Chondrocyte (in vitro differentiated cells): ENCODE data around the gene MCRIP2. TPM values are rescaled to one million over a fixed set of nuclear protein-coding genes. Genes with fewer than 3 reads are reported as not detected.

Experiments
- DNase-seq: peaks from one replicate; pipeline ENCODE4 v3.0.0; 2021; ENCODE audit warnings: mixed read lengths, low spot score
- H3K27ac Mint-ChIP-seq: one replicate; pipeline ENCODE4 v1.8.0; 2021; ENCODE audit warnings: mild to moderate bottlenecking, moderate library complexity, mixed read lengths; ENCODE audit not compliant: unreplicated experiment
- H3K27me3 Mint-ChIP-seq: 2 replicates; pipeline ENCODE4 v1.8.0; 2021; ENCODE audit warnings: low read depth, mixed read lengths
- H3K36me3 Mint-ChIP-seq: 2 replicates; pipeline ENCODE4 v1.8.0; 2021; ENCODE audit warnings: low read depth, mixed read lengths
- H3K4me1 Mint-ChIP-seq: 2 replicates; pipeline ENCODE4 v1.8.0; 2021; ENCODE audit warnings: low read depth, mild to moderate bottlenecking, mixed read lengths
- H3K4me3 Mint-ChIP-seq: one replicate; pipeline ENCODE4 v1.8.0; 2021; ENCODE audit warnings: mild to moderate bottlenecking, moderate library complexity, mixed read lengths; ENCODE audit not compliant: unreplicated experiment
- H3K9me3 Mint-ChIP-seq: 2 replicates; pipeline ENCODE4 v1.8.0; 2021; ENCODE audit warnings: low read depth, mixed read lengths
- total RNA-seq: library from RNA; stranded (reverse); gene quantifications from 3 replicates; pipeline ENCODE4 v1.2.1, GENCODE V29; 2021
- TF ChIP-seq, protein P1 (sequence below): fragments of 200-600 bp; sonication (generic); IDR thresholded peaks from 2 replicates; pipeline ENCODE4 v1.5.0; 2021; ENCODE audit warnings: antibody characterized with exemption, mild to moderate bottlenecking, moderate library complexity

The MCRIP2 gene
- total RNA-seq, 1 donor from 2014 or later, result 15.3 TPM

DNA sequence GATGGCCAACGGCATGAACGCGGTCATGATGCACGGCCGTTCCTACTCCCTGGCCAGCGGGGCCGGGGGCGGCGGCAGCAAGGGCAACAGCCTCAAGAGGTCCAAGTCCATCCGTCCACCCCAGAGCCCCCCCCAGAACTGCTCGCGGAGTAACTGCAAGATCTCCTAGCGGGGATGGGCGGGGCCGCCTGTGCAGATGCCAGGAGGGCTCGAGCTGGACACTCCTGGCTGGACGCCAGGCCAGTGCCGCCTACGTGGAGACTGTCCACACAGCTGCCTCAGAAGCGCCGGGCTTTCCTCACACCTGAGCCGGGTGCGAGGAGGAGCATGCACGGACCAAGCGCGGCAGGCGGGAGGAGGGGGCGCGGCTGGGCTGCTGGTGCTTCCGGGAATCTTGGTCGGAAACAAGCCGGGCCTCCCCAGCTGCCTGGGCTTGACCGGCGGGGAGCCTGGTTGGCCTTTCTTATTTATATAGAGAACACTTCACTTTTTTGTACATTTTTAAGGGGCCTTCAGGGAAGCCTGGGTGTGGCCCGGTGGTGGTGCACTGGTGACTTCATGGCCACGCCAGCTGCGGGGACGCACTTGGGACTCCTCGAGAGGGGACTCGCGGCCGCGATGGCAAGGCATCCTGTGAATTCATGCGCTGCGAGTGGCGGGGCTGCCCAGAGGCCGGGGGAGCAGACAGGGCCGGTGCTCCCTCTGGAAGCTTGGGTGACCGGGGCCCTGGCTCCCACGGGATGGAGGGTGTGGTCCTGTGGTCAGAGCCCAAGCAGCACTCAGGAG, 14.0 kb upstream of the MCRIP2 start:
- no peaks in the 10 kb centered on the region for H3K27me3 Mint-ChIP-seq
- no peak overlapping the region for H3K4me3 Mint-ChIP-seq
- H3K36me3 Mint-ChIP-seq, result peaks cover 2% of the 10 kb centered on the region
- DNase-seq, result no peak
- TF ChIP-seq, protein P1, sequence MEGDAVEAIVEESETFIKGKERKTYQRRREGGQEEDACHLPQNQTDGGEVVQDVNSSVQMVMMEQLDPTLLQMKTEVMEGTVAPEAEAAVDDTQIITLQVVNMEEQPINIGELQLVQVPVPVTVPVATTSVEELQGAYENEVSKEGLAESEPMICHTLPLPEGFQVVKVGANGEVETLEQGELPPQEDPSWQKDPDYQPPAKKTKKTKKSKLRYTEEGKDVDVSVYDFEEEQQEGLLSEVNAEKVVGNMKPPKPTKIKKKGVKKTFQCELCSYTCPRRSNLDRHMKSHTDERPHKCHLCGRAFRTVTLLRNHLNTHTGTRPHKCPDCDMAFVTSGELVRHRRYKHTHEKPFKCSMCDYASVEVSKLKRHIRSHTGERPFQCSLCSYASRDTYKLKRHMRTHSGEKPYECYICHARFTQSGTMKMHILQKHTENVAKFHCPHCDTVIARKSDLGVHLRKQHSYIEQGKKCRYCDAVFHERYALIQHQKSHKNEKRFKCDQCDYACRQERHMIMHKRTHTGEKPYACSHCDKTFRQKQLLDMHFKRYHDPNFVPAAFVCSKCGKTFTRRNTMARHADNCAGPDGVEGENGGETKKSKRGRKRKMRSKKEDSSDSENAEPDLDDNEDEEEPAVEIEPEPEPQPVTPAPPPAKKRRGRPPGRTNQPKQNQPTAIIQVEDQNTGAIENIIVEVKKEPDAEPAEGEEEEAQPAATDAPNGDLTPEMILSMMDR, result no peak
- H3K9me3 Mint-ChIP-seq, result no peaks in the 10 kb centered on the region
- H3K4me1 Mint-ChIP-seq, result peaks cover 25% of the 10 kb centered on the region
- H3K27ac Mint-ChIP-seq, result peak overlapping the region; percentile 98

GRCh38 chr16:628321-629061, 13.1 kb upstream of the MCRIP2 start:
- Mint-ChIP-seq H3K27me3 (no peaks in the 10 kb centered on the region), H3K27ac (peak overlapping the region; percentile 5), H3K9me3 (no peaks in the 10 kb centered on the region), H3K36me3 (peaks cover 2% of the 10 kb centered on the region), H3K4me1 (peaks cover 25% of the 10 kb centered on the region), H3K4me3 (no peak overlapping the region)
- TF ChIP-seq, protein P1, result no peak
- DNase-seq, result no peak

DNA sequence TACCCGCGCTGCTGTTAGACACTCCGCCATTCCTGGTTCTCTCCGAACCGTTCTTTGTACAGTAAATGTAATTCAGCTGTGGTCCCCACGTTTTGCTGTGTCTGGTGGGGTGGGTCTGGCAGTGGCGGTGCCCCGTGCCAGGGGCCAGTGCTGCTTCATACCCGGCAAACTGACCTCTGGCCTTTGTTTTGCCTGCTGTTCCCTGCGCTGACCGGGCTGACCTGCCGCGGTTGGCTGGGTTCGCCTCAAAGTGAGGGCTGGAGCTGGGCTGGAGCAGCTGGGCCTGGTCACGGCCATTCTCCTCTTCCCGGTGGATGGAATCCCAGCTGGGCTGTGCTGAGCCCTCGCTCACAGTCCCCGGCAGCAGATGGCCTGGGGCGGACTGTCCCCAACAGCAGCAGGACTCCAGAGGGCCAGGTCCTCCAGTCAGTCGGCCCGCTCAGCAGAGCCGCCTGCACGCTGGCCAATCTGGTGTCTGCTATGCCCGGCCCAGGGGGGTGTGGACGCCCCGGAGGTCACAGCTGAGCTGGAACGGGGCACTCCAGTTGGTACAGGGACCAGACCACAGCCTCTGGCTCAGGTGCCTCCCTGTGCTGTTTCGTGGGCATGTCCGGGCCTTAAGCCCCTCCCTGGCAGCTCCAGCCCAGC, 12.3 kb upstream of the MCRIP2 start:
- Mint-ChIP-seq H3K27ac (no peak overlapping the region), H3K36me3 (peaks cover 2% of the 10 kb centered on the region), H3K4me1 (peaks cover 25% of the 10 kb centered on the region), H3K27me3 (no peaks in the 10 kb centered on the region), H3K4me3 (no peak overlapping the region), H3K9me3 (no peaks in the 10 kb centered on the region)
- no peak for DNase-seq
- TF ChIP-seq, protein P1, result no peak

GRCh38 chr16:629833-630248, 11.8 kb upstream of the MCRIP2 start:
- Mint-ChIP-seq H3K4me1 (peaks cover 27% of the 10 kb centered on the region), H3K27ac (no peak overlapping the region), H3K4me3 (no peak overlapping the region), H3K36me3 (peaks cover 2% of the 10 kb centered on the region), H3K27me3 (no peaks in the 10 kb centered on the region), H3K9me3 (no peaks in the 10 kb centered on the region)
- TF ChIP-seq, protein P1, result no peak
- no peak for DNase-seq

DNA sequence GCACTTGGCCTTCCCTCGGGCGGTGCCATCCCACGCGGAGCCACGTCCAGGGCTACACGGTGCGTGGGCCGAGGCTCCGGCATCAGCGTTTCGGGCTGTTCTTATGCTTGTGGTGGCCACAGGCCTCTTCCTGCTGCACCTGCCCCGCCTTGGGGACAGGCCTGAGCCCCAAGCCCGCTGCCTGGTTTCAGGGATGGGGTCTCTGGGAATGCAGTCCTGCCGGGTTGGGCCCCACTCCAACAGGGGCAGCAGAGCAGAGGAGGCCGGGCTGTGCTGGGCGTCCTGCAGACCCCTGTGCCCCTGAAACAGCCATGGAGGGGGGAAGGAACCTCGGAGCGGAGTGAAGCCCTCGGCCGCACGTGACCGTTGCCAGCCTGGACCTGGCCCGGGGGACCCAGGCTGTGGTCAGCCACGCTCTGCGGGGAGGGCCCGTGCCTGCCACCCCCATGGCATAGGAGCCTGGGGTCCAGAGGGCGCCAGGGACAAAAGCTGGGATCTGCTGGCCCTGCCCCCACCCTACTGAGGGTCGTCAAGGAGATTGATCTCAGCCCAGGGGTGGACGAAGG, 11.3 kb upstream of the MCRIP2 start:
- no peaks in the 10 kb centered on the region for H3K27me3 Mint-ChIP-seq
- TF ChIP-seq, protein P1, result no peak
- peaks cover 2% of the 10 kb centered on the region for H3K36me3 Mint-ChIP-seq

More for the DNA sequence above, 11.3 kb upstream of the MCRIP2 start:
- Mint-ChIP-seq H3K4me3 (no peak overlapping the region), H3K4me1 (peaks cover 30% of the 10 kb centered on the region), H3K27ac (no peak overlapping the region), H3K9me3 (no peaks in the 10 kb centered on the region)
- no peak for DNase-seq
